K562 (cell line): ENCODE data around the gene LYRM1. TPM values are rescaled to one million over a fixed set of nuclear protein-coding genes. Genes with fewer than 3 reads are reported as not detected.

ENCODE experiments used
- ARID1B ChIP-seq: fragments of 450-650 bp; IDR thresholded peaks from 2 replicates; pipeline ENCODE4 v1.6.1; 2016; ENCODE audit warnings: antibody characterized with exemption, mild to moderate bottlenecking, inconsistent platforms
- ARNT ChIP-seq, 2 experiments: fragments of 450-650 bp; IDR thresholded peaks; 2 replicates each; pipeline ENCODE4 v1.6.1; 2016; ENCODE audit warnings: mild to moderate bottlenecking in 1 of 2
- ATF7 ChIP-seq: fragments of 450-650 bp; IDR thresholded peaks from 2 replicates; pipeline ENCODE4 v1.7.1; 2014; ENCODE audit warnings: mild to moderate bottlenecking, moderate library complexity
- CBFA2T3 ChIP-seq: fragments of 450-650 bp; IDR thresholded peaks from 2 replicates; pipeline ENCODE4 v1.6.1; 2017
- CREB1 ChIP-seq, 2 experiments: sonication (generic) in 1 of 2; formaldehyde crosslinking in 1 of 2; IDR thresholded peaks; 2 replicates each; pipeline versions ENCODE4 v1.6.1 to v1.8.0; 2012 to 2022; ENCODE audit warnings: inconsistent platforms in 1 of 2, mild to moderate bottlenecking in 1 of 2, missing genetic modification reagents in 1 of 2, moderate library complexity in 1 of 2
- CSDE1 ChIP-seq, 2 experiments: fragments of 450-650 bp; IDR thresholded peaks; 2 replicates each; pipeline ENCODE4 v1.6.1; 2016; ENCODE audit warnings: mild to moderate bottlenecking in 1 of 2
- CTBP1 ChIP-seq: fragments of 450-650 bp; IDR thresholded peaks from 2 replicates; pipeline ENCODE4 v1.6.1; 2016; ENCODE audit warnings: borderline replicate concordance
- EP300 ChIP-seq: IDR thresholded peaks from 2 replicates; pipeline ENCODE4 v1.6.1; 2012; ENCODE audit warnings: low read length, improper control_type of control experiment
- ETS1 ChIP-seq: conservative IDR thresholded peaks from 2 replicates; pipeline ENCODE4 v1.6.1; 2011; ENCODE audit warnings: low read depth, mild to moderate bottlenecking, low read length; ENCODE audit not compliant: control insufficient read depth
- GTF3C2 ChIP-seq: IDR thresholded peaks from 3 replicates; pipeline ENCODE4 v1.6.1; 2011; ENCODE audit warnings: borderline replicate concordance, mild to moderate bottlenecking, moderate library complexity; ENCODE audit not compliant: insufficient read length; ENCODE audit errors: extremely low read depth
- HCFC1 ChIP-seq: IDR thresholded peaks from 2 replicates; pipeline ENCODE4 v1.6.1; 2012; ENCODE audit warnings: low read depth, low read length, improper control_type of control experiment
- IRF1 ChIP-seq: sonication (generic); formaldehyde crosslinking; IDR thresholded peaks from 2 replicates; pipeline ENCODE4 v1.8.0; 2022; ENCODE audit warnings: missing genetic modification reagents, mild to moderate bottlenecking, borderline replicate concordance
- MXI1 ChIP-seq: IDR thresholded peaks from 2 replicates; pipeline ENCODE4 v1.6.1; 2011; ENCODE audit warnings: low read depth, mild to moderate bottlenecking, improper control_type of control experiment, low read length
- MYC ChIP-seq, 2 experiments: fragments of 250-450 bp in 1 of 2; sonication (Bioruptor Pico) in 1 of 2; IDR thresholded peaks; 2 replicates each; pipeline versions ENCODE4 v1.5.1 to v1.6.1; 2012 to 2021; ENCODE audit warnings: low read depth in 2 of 2, borderline replicate concordance in 1 of 2, improper control_type of control experiment in 1 of 2, low read length in 1 of 2, mild to moderate bottlenecking in 1 of 2, moderate library complexity in 1 of 2
- NCOA1 ChIP-seq: fragments of 450-650 bp; IDR thresholded peaks from 2 replicates; pipeline ENCODE4 v1.6.1; 2016; ENCODE audit warnings: low read depth
- PHF21A ChIP-seq: fragments of 450-650 bp; IDR thresholded peaks from 2 replicates; pipeline ENCODE4 v1.6.1; 2017; ENCODE audit warnings: low read depth, borderline replicate concordance
- POLR2A ChIP-seq: fragments of 450-650 bp; conservative IDR thresholded peaks from 2 replicates; pipeline ENCODE4 v1.6.1; 2016
- SIN3B ChIP-seq: fragments of 450-650 bp; IDR thresholded peaks from 2 replicates; pipeline ENCODE4 v1.6.1; 2017; ENCODE audit warnings: low read depth, mild to moderate bottlenecking, moderate library complexity
- SMAD1 ChIP-seq: fragments of 150-350 bp; IDR thresholded peaks from 2 replicates; pipeline ENCODE4 v1.6.1; 2014; ENCODE audit warnings: low read length, low read depth; ENCODE audit not compliant: partially characterized antibody
- SNIP1 ChIP-seq: fragments of 450-650 bp; IDR thresholded peaks from 2 replicates; pipeline ENCODE4 v1.7.1; 2017; ENCODE audit warnings: low read depth, mild to moderate bottlenecking
- SUPT5H ChIP-seq: fragments of 450-650 bp; IDR thresholded peaks from 2 replicates; pipeline ENCODE4 v1.6.1; 2016
- TAF1 ChIP-seq: IDR thresholded peaks from 2 replicates; pipeline ENCODE4 v1.6.1; 2011; ENCODE audit warnings: mild to moderate bottlenecking, low read length, moderate library complexity; ENCODE audit not compliant: insufficient read depth, control insufficient read depth, severe bottlenecking; ENCODE audit errors: extremely low read depth
- U2AF2 ChIP-seq: fragments of 200-400 bp; formaldehyde crosslinking; optimal IDR thresholded peaks from 2 replicates; pipeline ENCODE3; 2017; ENCODE audit warnings: low read depth, mild to moderate bottlenecking, low read length
- ZNF384 ChIP-seq: IDR thresholded peaks from 2 replicates; pipeline ENCODE4 v1.6.1; 2012; ENCODE audit warnings: low read depth, low read length, improper control_type of control experiment
- polyA plus RNA-seq, 8 experiments: library from polyadenylated mRNA; depleted of rRNA in 4 of 8; stranded (reverse) in 5 of 8; unstranded in 3 of 8; fragments of >200 nt; fragmentation: Nextera tagmentation in 2 of 8; fragmentation: Illumina TruSeq in 1 of 8; extraction: Ambion mirVana in 2 of 8; extraction: Trizol in 1 of 8; gene quantifications; 2 replicates each; pipeline versions ENCODE4 v1.2.1 to v1.2.3, GENCODE V29; 2011 to 2014; ENCODE audit warnings: inconsistent platforms in 1 of 8, missing spikeins in 1 of 8
- total RNA-seq, 7 experiments: library from RNA; depleted of rRNA in 6 of 7; stranded (reverse); fragments of >200 nt in 6 of 7; fragmentation: Illumina TruSeq in 2 of 7; extraction: Trizol in 2 of 7; gene quantifications; 2 replicates each; pipeline versions ENCODE4 v1.2.1 to v1.2.3, GENCODE V29; 2011 to 2021; ENCODE audit warnings: low replicate concordance in 1 of 7

The LYRM1 gene
- total and polyA plus RNA-seq, 9 of the 15 experiments (the other 6 are each of a cell fraction or from before 2014, with no cell fraction given), result 17.5 to 44.1 (median 32.7) TPM

GRCh38 chr16:20900299-20901067 is at the start of gene LYRM1, which contains the start of gene DCUN1D3 (continued):
- TF ChIP-seq MXI1, result 0 out of 2 replicates have a peak, but pooled peaks have one; percentile 34
- peak; percentile 99 for TF ChIP-seq ATF7
- no peak; the same call in 1 of the 2 replicates for TF ChIP-seq ETS1
- TF ChIP-seq ARNT (IDR thresholded peaks at IDR 0.05), result peak in 1 of 2 experiments; percentile 82; a peak in 1 of 4 replicates
- 0 out of 2 replicates have a peak, but pooled peaks have one; percentile 26 for TF ChIP-seq NCOA1
- peak; percentile 63 for TF ChIP-seq ZNF384
- TF ChIP-seq MYC (IDR thresholded peaks at IDR 0.05; ENCODE audit: low read depth, low read length), result peak; percentile 31
- peak; percentile 62; the same call in 1 of the 2 replicates for TF ChIP-seq MYC (CRISPR knock-in tag; IDR thresholded peaks at IDR 0.05; ENCODE audit: borderline replicate concordance, low read depth)
- no peak for TF ChIP-seq CBFA2T3
- TF ChIP-seq SMAD1, result no peak
- no peak for TF ChIP-seq U2AF2
- peak; percentile 91 for TF ChIP-seq CTBP1
- no peak for TF ChIP-seq PHF21A
- peak; percentile 83 for TF ChIP-seq POLR2A
- TF ChIP-seq CSDE1 (IDR thresholded peaks at IDR 0.05), result peak in 1 of 2 experiments; percentile 54; a peak in 1 of 4 replicates
- no peak for TF ChIP-seq GTF3C2
- TF ChIP-seq TAF1, result peak; percentile 59
- peak; percentile 77 for TF ChIP-seq SUPT5H
- no peak for TF ChIP-seq SNIP1
- TF ChIP-seq HCFC1, result peak; percentile 73
- no peak for TF ChIP-seq SIN3B
- TF ChIP-seq ARID1B, result peak; percentile 22; the same call in 1 of the 2 replicates
- TF ChIP-seq IRF1 (CRISPR knock-in tag), result no peak
- no peak for TF ChIP-seq EP300
- peak; percentile 94 for TF ChIP-seq CREB1 (IDR thresholded peaks at IDR 0.05)
- peak; percentile 87 for TF ChIP-seq CREB1 (CRISPR knock-in tag; IDR thresholded peaks at IDR 0.05)
